ENCODE measurements around the gene RTN3.
"Not testable (repeated sequence)": the region's sequence is repeated elsewhere in the genome, so short reads cannot be mapped to it uniquely, and the experiment has no call there.

The RTN3 gene, protein sequence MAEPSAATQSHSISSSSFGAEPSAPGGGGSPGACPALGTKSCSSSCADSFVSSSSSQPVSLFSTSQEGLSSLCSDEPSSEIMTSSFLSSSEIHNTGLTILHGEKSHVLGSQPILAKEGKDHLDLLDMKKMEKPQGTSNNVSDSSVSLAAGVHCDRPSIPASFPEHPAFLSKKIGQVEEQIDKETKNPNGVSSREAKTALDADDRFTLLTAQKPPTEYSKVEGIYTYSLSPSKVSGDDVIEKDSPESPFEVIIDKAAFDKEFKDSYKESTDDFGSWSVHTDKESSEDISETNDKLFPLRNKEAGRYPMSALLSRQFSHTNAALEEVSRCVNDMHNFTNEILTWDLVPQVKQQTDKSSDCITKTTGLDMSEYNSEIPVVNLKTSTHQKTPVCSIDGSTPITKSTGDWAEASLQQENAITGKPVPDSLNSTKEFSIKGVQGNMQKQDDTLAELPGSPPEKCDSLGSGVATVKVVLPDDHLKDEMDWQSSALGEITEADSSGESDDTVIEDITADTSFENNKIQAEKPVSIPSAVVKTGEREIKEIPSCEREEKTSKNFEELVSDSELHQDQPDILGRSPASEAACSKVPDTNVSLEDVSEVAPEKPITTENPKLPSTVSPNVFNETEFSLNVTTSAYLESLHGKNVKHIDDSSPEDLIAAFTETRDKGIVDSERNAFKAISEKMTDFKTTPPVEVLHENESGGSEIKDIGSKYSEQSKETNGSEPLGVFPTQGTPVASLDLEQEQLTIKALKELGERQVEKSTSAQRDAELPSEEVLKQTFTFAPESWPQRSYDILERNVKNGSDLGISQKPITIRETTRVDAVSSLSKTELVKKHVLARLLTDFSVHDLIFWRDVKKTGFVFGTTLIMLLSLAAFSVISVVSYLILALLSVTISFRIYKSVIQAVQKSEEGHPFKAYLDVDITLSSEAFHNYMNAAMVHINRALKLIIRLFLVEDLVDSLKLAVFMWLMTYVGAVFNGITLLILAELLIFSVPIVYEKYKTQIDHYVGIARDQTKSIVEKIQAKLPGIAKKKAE

DNA sequence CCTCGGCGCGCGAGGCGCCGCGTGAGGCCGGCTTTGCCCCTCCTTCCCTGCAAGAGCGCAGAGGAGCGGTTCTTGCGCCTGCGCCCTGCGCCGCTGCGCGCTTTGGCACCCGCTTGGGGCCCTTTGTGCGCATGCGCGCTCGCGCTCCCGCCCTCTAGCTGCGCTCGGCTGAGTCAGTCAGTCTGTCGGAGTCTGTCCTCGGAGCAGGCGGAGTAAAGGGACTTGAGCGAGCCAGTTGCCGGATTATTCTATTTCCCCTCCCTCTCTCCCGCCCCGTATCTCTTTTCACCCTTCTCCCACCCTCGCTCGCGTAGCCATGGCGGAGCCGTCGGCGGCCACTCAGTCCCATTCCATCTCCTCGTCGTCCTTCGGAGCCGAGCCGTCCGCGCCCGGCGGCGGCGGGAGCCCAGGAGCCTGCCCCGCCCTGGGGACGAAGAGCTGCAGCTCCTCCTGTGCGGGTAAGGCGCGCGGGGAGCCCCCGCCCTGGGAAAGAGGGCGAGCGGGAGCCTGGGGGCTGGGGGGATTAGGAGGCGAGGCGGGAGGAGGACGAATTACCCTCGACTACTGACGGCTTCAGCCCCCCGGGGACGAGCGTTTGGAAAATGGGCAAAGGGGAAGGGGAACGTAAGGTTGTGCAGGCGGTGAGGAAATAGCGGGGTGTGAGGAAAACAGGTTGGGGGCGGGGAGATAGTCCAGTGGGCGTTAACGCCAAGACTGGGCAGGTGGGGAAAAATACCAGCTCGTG, at the start of gene RTN3:
RTN3 (plus strand) TSS at position 180 of the 745 bp plus-strand sequence; CDS start at position 317, 137 bp downstream.
- DNase-seq: peak; percentile 98

DNA sequence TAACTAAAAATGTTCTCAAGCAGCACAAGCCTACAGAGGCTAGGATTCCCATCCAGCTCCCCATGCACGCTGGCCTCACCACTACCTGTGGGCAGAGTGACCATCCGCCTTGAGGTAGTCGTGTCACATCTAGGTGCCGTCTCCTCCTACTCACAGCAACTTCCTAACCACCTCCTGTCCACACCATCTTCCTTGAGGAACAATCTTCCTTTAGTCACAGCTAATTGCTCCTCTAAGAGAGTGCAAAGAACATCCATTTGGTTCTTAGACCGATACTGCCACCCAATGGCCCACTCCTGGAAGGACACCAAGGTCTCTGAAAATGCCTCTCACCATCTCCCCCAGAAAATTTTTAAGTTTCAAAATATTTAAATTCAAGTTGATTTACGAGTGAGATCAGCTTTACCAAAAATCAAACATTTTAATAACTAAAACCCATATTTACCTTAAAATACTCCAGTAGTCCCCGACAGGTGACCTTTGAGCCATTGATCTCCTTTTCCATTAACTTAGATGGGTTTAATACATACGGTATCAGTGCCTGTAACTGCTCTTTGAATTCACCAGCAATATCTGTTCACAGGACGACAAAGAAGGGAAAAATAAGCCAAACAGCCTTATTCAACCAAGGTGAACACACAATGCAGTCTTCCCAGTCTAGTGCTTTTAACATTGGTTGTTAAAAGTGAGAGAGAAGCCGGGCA, 45.4 kb upstream of the RTN3 start:
- peak; percentile 61 for DNase-seq

DNA sequence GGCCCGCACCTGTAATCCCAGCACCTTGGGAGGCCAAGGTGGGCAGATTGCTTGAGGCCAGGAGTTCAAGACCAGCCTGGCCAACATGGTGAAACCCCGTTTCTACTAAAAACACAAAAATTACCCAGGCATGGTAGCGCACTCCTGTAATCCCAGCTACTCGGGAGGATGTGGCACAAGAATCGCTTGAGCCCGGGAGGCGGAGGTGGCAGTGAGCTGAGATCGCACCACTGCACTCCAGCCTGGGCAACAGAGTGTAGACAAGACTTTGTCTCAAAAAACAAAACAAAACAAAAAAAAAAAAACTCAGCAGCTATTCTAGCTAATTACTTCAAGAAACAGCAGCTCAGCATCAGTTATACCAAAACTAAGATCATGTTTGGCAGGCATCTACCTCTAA, 42.9 kb upstream of the RTN3 start:
- not testable (repeated sequence) for DNase-seq

DNA sequence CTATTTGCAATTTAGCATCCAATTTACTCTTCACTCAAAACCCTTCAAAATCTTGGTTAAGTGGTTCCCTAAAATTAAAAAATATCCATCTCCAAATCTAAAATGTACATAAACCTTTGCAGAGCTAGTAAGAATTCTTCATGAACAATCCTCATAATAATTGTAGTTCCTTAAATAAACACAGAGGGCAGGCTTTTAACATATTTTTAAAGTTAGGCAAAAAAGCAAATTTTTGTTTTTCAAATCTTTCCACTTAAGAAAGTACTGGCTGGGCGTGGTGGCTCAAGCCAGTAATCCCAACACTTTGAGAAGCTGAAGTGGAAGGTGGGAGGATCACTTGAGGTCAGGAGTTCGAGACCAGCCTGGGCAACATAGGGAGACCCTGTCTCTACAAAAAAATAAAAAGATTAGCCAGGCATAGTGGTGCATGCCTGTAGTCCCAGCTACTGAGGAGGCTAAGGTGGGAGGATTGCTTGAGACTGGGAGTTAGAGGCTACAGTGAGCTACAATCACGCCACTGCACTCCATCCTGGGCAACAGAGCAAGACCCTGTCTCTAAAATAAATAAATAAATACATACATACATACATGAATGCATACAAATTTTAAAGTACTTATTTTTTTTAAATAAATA, 42.0 kb upstream of the RTN3 start:
- DNase-seq: no peak

DNA sequence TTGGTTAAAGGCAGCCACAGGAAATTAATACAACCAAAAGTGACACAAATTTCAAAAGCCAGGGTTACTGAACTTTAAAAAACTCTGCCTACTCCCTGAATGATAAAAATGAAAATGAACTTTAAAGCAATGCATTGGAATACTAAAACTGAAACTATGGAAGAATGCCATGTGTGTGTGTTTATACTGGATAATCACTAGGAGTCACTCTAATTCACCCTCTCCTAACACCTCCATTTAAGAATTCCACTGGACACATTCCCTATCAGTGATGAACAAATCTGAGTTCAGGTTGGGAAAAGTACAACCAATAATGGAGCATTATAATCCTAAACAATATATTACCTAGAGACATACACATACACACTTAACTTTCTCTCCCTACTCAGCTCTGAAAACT, 39.6 kb upstream of the RTN3 start:
- no peak for DNase-seq

DNA sequence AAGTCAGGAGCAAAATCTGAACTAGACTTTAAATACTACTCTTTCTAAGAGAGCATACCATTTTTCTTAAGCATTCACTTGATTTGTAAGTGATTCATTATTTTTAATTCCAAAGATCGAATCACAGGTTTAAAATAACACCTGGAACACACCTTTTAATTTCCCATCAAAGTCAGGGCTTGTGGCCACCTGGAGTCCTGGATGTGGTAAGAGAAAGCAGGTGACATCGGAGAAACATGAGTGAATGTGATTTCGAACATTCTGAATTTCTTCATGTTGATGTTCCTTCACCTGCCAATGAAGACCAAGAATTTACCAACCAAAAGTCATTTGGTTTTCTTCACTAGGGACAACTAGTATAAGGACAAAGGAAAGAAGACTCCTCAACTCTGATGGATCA, 38.1 kb upstream of the RTN3 start:
- no peak for DNase-seq

DNA sequence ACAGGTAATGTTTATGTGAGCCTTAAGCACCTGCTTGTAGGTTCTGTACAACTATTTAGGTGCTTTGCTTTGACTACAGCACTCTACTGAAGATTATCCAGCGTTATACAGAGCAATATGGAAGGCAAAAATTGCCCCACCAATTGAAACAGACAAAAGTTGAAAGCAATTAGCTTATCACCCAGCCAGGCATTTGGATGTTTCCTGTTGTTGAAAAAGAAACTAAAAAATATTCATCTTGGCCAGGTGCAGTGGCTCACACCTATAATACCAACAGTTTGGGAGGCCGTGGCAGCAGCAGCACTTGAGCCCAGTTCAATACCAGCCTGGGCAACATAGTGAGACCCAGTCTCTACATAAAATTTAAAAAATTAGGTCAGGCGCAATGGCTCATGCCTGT, 28.6 kb upstream of the RTN3 start:
- no peak for DNase-seq

DNA sequence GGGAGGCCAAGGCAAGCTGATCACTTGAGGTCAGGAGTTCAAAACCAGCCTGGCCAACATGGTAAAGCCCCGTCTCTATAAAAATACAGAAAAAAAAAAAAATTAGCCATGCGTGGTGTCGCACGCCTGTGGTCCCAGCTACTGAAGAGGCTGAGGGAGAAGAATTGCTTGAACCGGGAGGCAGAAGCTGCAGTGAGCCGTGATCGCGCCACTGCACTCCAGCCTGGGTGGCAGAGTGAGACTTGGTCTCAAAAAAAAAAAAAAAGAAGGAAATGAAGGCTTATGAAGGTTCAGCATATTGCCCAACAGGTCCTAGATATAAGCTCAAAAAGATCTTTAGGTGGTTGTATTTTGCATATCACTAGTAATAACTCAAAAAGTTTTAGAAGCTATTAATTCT, 20.3 kb upstream of the RTN3 start:
- no peak for DNase-seq

DNA sequence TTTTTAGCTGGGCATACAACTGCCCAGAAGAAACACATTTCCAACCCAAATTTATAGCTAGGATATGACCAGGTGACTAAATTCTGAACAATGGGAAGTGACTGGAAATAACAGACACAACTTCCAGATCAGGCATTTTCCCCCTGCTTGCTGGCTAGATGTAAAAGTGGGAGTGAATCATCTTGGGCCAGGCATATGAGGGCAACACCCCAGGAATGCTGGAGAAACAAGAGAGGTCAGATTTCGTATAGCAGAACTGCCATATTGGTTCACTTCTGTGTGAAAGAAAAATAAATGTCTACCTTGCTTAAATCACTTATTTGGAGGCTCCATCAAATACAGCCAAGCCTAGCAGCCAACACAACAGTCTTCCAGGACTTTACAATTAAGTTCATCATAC, 17.5 kb upstream of the RTN3 start:
- no peak for DNase-seq

DNA sequence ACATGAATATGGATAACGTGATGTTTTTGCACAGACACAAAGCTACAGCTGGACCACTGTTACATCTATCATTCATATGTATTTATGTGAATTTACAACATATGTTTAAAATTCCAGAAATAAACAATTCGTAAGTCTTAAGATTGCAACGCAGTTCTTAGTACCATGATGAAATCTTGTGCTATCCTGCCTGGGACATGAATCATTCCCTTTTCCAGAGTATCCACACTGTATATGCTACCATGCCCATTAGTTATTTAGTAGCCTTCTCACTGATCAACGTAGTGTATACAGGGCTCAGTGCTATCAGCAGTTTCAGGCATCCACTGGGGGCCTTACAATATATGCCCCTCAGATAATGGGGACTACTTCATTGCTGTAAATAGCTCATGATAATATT, 14.4 kb upstream of the RTN3 start:
- DNase-seq: no peak

DNA sequence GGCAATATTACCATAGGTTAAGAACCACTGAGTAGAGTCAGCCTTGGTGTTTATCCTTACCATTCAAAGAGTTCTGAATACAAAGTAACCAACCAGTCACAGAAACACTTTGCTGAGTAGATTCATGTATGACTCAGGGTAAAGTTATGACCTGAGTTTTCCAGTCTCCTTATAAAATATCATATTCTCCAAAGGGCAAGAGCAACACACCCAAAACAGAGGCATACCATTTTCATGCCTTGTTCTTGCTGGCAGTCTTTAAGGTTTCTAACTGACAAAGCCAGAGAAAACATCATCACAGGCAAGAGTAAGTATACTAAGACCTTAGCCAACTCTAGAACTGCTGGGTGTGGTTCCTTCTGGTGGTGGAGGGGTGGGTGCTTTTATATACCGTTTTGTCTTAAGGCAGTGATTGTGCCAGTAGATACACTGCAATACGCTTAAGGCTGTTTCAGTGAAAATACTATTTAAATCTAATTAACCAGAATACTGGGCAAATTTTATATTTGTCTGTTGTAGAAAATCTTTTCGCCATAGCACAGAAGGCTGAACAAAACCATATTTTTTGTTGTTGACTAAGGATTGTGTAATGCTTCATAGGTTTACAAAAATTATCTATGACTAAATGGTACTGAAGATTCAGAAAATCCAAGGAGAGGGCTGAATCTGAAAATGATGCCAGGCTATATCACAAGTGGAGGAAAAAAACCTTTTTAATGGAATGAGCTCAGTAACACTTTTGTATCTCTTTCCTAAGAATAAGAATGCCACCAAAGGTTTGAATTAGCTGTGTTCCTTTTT, 13.1 kb upstream of the RTN3 start:
- DNase-seq: no peak

DNA sequence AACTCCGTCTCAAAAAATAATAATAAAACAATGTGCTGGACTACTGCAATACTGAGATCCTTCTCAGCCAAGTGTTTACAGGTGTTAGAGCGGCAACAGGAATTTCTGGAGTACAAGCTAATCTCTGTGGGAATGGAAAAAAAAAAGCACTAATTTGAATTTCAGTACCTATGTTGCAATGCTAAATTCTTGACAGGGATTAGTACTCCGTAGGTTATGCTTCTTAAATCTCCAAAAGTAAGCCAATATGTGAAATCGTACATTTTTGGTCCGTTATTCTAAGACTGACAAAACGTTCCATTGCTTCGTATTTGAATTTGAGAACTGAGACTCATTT, 11.2 kb upstream of the RTN3 start:
- DNase-seq: no peak

DNA sequence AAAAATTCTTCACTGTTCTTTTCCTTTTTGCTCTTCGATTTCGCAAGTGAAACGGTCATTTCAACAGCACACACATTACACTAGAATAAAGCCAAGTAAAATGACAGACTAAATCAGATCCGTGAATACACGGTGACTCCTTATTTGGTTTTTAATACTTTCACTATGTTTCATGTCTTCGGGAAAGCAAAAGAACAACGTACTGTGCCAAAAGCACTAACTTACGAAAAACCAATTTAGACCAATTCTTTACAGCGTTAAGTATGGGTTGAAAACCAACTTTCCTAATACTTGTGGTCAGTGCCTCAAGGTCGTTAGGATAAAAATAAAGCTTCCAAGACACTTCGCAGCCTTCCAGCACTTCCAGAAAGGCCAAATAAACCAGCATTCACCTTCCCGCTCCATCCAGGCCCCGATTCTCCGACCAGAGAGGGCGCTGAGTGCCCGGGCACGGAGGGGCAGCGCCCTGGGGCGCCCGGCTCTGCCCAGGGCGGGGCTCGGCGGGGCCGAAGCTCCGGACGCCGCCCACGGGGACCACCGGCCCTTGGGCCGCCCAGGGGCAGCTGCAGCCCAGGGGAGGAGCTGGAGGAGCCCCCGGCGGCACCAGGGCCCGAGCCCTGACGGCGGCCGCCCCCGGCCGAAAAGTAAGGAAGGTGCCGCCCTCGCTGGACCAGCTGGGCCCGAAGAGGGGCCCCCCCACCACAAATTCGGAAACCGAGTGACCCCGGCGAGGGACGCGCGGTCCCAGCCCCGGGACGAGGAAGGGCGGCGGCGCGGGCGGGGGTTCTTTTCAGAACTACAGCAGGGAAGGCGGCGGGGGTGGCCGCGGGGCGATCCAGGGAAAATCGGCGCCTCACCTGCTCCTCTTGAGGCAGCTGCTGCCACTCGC, 10.6 kb upstream of the RTN3 start:
- peak; percentile 70 for DNase-seq

DNA sequence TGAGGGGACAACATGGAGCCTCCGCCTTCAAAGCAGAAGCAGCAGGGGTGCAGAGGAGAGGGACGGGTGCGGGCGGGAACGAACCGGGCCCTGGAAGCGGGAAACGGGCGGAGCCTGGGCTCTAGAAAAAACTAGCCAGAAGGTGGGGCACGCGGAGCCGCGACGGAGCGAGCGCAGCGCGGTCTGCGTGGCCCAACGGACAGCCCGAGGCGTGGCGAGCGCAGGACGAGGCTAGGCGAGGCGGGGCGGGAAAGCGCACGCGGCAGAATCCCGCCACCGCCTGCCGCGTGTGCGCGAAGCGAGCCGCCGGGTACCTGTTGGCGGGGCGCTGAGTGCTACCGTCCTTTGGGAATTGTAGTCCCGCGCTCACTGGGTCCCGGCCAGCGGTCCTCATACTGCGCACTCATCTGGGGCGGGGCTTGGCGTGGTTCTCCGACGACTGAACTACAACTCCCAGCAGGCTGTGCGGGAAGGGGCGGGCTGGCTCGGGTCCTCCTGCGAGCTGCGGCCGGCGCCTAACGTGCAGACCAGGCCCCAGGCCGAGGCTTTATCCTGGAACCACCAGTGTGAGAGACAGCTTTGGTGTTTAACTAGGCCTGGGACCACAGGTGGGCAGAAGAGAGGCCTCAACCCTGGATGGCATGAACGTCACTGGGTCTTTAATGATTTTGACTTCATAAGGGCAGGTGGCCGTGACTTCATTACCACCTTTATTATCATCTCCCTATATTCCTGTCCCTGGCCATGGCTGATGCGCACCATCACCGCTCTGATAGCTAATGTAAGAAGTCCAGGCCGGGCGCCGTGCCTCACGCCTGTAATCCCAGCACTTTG, 9.8 kb upstream of the RTN3 start, which contains the start of gene ATL3:
ATL3 (minus strand) TSS at position 55 of the 834 bp plus-strand sequence; CDS start at position 14, 41 bp downstream.
- DNase-seq: peak; percentile 99

DNA sequence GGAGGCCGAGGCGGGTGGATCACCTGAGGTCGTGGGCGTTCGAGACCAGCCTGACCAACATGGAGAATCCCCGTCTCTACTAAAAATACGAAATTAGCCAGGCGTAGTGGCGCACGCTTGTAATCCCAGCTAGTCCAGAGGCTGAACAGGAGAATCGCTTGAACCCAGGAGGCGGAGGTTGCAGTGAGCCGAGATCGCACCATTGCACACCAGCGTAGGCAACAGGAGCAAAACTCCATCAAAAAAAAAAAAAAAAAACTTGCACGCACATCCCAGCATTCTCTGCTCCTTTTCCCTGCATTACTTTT, 9.2 kb upstream of the RTN3 start:
- no peak for DNase-seq

DNA sequence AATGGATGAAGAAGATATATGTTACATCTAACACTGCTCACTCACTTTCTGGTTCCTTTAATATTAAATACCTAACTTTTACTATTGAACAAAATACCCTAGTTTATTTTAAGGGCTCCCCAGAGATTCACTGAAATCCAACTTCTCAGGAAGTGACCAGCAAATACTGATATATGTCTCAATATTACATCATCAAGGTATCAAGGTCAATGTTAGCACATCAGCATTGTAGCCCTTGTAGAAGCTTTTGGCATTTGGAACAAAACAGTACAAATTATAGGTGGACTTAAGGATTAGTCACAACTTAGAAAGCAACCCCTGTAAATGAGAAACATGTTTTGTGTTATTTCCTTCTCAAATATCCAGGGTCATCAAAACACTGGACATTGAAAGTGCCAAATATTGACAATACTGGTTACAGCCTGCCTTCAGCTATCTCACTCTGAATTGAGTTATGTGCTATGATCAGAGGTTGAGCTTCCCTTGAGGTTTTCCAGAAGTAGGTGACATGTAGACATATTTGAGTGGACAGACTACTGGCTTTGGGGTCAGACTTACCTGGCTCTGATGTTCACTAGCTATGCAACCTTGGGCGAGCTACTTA, 8.3 kb upstream of the RTN3 start:
- DNase-seq: no peak

DNA sequence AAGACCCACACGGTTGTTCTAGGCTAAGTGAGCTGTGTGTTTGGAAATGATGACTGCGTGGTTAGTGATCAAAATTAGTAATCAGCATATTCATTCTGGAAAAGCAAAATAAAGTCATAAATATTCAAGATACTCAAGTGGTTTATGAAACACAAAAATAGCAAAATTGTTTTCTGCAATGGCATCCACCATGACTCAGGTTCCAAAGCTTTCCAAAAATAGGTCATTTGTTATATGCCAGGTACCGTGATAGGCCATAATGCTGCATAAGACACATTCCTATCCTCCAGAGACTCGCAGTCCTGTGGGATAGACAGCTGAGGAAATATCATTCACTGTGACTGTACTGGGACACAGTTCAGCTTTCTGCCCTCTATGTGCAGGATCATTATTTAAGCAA, 7.7 kb upstream of the RTN3 start:
- no peak for DNase-seq

DNA sequence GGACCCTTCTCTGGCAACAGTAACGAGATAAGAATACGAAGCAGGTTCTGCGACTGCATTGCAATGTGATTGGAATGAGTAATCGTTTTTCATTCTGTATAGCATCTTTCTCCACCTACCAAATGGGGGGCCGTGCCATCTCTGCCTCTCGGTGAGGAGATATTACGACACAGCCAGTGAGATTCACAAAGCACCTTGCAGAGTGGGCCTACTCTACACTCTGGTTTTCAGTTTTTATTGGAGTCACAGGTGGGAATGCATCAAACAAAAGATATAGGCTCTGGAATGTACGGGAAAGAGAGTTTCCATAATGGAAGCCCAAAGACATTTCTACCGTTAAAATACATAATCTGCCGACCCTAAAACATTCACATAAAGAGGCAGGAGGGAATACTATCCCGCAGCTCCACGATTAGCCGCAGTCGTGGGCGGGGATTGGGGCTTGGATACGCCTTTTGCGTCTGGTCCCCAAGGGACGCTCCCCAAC, 423 bp upstream of the RTN3 start:
- no peak for DNase-seq
